ENCODE results near the gene RYR1.
"Not testable (repeated sequence)": the region's sequence is repeated elsewhere in the genome, so short reads cannot be mapped to it uniquely, and the experiment has no call there.

The RYR1 gene

DNA sequence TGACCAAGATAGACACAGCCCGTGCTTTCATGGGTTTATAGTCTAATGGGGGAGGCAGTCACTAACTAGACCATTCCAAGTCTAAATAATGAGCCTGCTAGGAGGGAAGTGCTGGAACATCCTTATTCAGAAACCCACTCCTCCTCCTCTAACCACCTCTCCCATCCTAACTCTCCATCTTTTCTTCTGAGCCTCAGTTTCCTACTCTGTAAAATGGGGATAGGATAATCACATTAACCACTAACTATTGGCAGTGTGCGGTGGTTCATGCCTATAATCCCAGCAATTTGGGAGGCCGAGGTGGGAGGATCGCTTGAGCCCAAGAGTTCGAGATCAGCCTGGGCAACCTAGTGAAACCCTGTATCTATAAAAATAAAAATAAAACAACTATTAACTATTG is 115.6 kb downstream of the RYR1 start:
- Histone ChIP-seq H2AFZ (ENCODE audit: low read depth, low read length) (no peak overlapping the region), H3K27me3 (ENCODE audit: insufficient read depth, low read length, poor library complexity) (no peaks in the 10 kb centered on the region), H3K79me2 (ENCODE audit: insufficient read depth, low read length) (no peaks in the 10 kb centered on the region), H4K20me1 (ENCODE audit: insufficient read depth, low read length) (0 out of 2 replicates have a peak, but pooled peaks cover 3% of the 10 kb centered on the region), H3K9ac (ENCODE audit: low read depth, low read length) (no peak overlapping the region), H3K36me3 (ENCODE audit: insufficient read depth, low read length) (no peaks in the 10 kb centered on the region), H3K9me3 (ENCODE audit: insufficient read depth, low read length, severe bottlenecking) (no peaks in the 10 kb centered on the region), H3K4me2 (ENCODE audit: insufficient read depth, low read length) (no peak overlapping the region), H3K4me1 (ENCODE audit: insufficient read depth, low read length) (peaks cover 5% of the 10 kb centered on the region), H3K4me3 (ENCODE audit: low read depth in 1 of 2, low read length in 2 of 2) (no peak overlapping the region), H3K27ac (ENCODE audit: low read length) (no peak overlapping the region)
- TF ChIP-seq EZH2 (IDR thresholded peaks at IDR 0.05; ENCODE audit: borderline replicate concordance, low read depth, low read length, severe bottlenecking): no peak
- TF ChIP-seq, protein P1, sequence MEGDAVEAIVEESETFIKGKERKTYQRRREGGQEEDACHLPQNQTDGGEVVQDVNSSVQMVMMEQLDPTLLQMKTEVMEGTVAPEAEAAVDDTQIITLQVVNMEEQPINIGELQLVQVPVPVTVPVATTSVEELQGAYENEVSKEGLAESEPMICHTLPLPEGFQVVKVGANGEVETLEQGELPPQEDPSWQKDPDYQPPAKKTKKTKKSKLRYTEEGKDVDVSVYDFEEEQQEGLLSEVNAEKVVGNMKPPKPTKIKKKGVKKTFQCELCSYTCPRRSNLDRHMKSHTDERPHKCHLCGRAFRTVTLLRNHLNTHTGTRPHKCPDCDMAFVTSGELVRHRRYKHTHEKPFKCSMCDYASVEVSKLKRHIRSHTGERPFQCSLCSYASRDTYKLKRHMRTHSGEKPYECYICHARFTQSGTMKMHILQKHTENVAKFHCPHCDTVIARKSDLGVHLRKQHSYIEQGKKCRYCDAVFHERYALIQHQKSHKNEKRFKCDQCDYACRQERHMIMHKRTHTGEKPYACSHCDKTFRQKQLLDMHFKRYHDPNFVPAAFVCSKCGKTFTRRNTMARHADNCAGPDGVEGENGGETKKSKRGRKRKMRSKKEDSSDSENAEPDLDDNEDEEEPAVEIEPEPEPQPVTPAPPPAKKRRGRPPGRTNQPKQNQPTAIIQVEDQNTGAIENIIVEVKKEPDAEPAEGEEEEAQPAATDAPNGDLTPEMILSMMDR (IDR thresholded peaks at IDR 0.05; ENCODE audit: borderline replicate concordance, extremely low read depth, low read length, poor library complexity, severe bottlenecking): no peak
- no peak for DNase-seq
- no peak for ATAC-seq (ENCODE audit: insufficient read depth, low read depth)

DNA sequence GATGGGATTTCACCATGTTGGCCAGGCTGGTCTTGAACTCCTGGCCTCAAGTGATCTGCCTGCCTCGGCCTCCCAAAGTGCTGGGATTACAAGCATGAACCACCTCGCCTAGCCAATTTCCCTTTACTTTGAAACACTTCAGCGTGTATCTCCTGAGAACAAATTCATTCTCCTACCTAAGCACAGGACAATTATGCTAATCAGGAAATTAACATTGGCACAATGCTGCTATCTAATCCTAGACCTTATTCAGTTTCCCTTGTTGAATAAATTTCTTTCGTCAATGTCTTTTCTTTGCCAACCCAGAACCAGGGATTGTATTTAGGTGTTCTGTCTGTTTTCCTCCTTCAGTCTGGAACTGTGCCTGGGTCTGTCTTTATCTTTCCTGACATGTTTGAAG is 116.5 kb downstream of the RYR1 start:
- no peak overlapping the region for H3K4me3 ChIP-seq (ENCODE audit: low read depth in 1 of 2, low read length in 2 of 2)
- no peak for DNase-seq
- no peak for ATAC-seq (ENCODE audit: insufficient read depth, low read depth)
- H3K4me1 ChIP-seq (ENCODE audit: insufficient read depth, low read length): no peaks in the 10 kb centered on the region
- H3K4me2 ChIP-seq (ENCODE audit: insufficient read depth, low read length): no peak overlapping the region
- 0 out of 2 replicates have a peak, but pooled peaks cover 3% of the 10 kb centered on the region for H4K20me1 ChIP-seq (ENCODE audit: insufficient read depth, low read length)
- peaks cover 4% of the 10 kb centered on the region for H3K27me3 ChIP-seq (ENCODE audit: insufficient read depth, low read length, poor library complexity)
- no peak overlapping the region for H3K9ac ChIP-seq (ENCODE audit: low read depth, low read length)
- H3K9me3 ChIP-seq (ENCODE audit: insufficient read depth, low read length, severe bottlenecking): no peaks in the 10 kb centered on the region
- no peak for TF ChIP-seq EZH2 (IDR thresholded peaks at IDR 0.05; ENCODE audit: borderline replicate concordance, low read depth, low read length, severe bottlenecking)
- TF ChIP-seq, protein P1 (IDR thresholded peaks at IDR 0.05; ENCODE audit: borderline replicate concordance, extremely low read depth, low read length, poor library complexity, severe bottlenecking): no peak
- H2AFZ ChIP-seq (ENCODE audit: low read depth, low read length): no peak overlapping the region
- no peak overlapping the region for H3K27ac ChIP-seq (ENCODE audit: low read length)
- H3K79me2 ChIP-seq (ENCODE audit: insufficient read depth, low read length): no peaks in the 10 kb centered on the region
- H3K36me3 ChIP-seq (ENCODE audit: insufficient read depth, low read length): no peaks in the 10 kb centered on the region

DNA sequence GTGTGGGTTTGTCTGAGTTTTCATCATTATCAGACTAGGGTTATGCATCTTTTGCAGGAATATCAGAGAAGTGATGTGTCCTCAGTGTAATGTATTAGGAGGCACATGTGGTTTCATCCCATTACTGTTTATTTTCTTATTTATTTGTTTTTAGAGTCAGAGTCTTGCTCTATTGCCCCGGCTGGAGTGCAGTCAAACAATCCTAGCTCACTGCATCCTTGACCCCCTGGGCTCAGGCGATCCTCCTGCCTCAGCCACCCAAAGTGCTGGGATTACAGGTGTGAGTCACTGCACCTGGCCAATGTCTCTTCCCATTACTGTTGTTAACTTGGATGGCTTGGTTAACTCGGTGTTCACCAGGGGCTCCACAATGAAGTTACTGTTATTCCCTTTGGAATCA is 116.9 kb downstream of the RYR1 start:
- ATAC-seq (ENCODE audit: insufficient read depth, low read depth) (no peak), DNase-seq (no peak)
- H3K4me3 ChIP-seq (ENCODE audit: low read depth in 1 of 2, low read length in 2 of 2): no peak overlapping the region
- H3K27ac ChIP-seq (ENCODE audit: low read length): no peak overlapping the region
- H3K4me1 ChIP-seq (ENCODE audit: insufficient read depth, low read length): no peaks in the 10 kb centered on the region
- H2AFZ ChIP-seq (ENCODE audit: low read depth, low read length): no peak overlapping the region
- H3K79me2 ChIP-seq (ENCODE audit: insufficient read depth, low read length): no peaks in the 10 kb centered on the region
- TF ChIP-seq EZH2 (IDR thresholded peaks at IDR 0.05; ENCODE audit: borderline replicate concordance, low read depth, low read length, severe bottlenecking): no peak
- TF ChIP-seq, protein P1 (IDR thresholded peaks at IDR 0.05; ENCODE audit: borderline replicate concordance, extremely low read depth, low read length, poor library complexity, severe bottlenecking): no peak
- no peaks in the 10 kb centered on the region for H3K9me3 ChIP-seq (ENCODE audit: insufficient read depth, low read length, severe bottlenecking)
- H3K36me3 ChIP-seq (ENCODE audit: insufficient read depth, low read length): no peaks in the 10 kb centered on the region
- no peak overlapping the region for H3K4me2 ChIP-seq (ENCODE audit: insufficient read depth, low read length)
- H4K20me1 ChIP-seq (ENCODE audit: insufficient read depth, low read length): 0 out of 2 replicates have a peak, but pooled peaks cover 3% of the 10 kb centered on the region
- H3K9ac ChIP-seq (ENCODE audit: low read depth, low read length): no peak overlapping the region
- H3K27me3 ChIP-seq (ENCODE audit: insufficient read depth, low read length, poor library complexity): peaks cover 6% of the 10 kb centered on the region

DNA sequence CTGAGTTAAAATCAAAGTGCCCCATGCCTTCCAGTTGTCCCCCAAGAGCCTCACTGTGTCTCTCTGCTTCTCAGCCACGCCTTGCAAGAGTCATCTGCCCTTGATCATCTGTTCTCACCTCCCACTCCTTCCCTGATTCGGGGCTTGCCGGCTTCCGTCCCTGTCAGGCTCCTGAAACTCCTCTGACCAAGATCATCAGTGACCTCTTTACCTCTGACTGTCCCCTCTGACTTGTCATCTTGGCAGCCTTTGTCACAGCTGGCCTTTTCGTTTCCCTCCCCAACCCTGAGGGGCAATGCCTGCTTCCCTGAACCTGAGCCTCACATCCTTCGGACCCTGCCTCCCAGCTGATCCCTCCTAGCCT is 117.9 kb downstream of the RYR1 start:
- H2AFZ ChIP-seq (ENCODE audit: low read depth, low read length): no peak overlapping the region
- H4K20me1 ChIP-seq (ENCODE audit: insufficient read depth, low read length): 0 out of 2 replicates have a peak, but pooled peaks cover 3% of the 10 kb centered on the region
- no peak overlapping the region for H3K9ac ChIP-seq (ENCODE audit: low read depth, low read length)

DNA sequence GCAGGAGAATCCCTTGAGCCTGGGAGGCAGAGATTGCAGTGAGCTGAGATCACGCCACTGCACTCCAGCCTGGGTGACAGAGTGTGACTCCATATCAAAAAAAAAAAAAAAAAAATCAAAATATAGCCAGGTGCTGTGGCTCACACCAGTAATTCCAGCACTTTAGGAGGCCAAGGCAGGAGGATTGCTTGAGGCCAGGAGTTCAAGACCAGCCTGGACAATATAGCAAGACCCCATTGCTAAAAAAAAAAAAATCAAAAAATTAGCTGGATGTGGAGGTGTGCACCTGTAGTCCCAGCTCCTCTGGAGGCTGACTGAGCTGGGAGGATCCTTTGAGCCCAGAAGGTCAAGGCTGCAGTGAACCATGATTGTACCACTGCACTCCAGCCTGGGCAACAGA is 119.7 kb downstream of the RYR1 start:
- H3K4me1 ChIP-seq (ENCODE audit: insufficient read depth, low read length); H3K36me3 ChIP-seq (ENCODE audit: insufficient read depth, low read length); H3K27ac ChIP-seq (ENCODE audit: low read length): not testable (repeated sequence)

More for the DNA sequence above, 117.9 kb downstream of the RYR1 start:
- Histone ChIP-seq H3K4me3 (ENCODE audit: low read depth in 1 of 2, low read length in 2 of 2) (no peak overlapping the region), H3K79me2 (ENCODE audit: insufficient read depth, low read length) (no peaks in the 10 kb centered on the region), H3K9me3 (ENCODE audit: insufficient read depth, low read length, severe bottlenecking) (no peaks in the 10 kb centered on the region), H3K4me2 (ENCODE audit: insufficient read depth, low read length) (no peak overlapping the region), H3K27ac (ENCODE audit: low read length) (no peak overlapping the region), H3K27me3 (ENCODE audit: insufficient read depth, low read length, poor library complexity) (peaks cover 6% of the 10 kb centered on the region), H3K36me3 (ENCODE audit: insufficient read depth, low read length) (no peaks in the 10 kb centered on the region), H3K4me1 (ENCODE audit: insufficient read depth, low read length) (no peaks in the 10 kb centered on the region)
- no peak for TF ChIP-seq EZH2 (IDR thresholded peaks at IDR 0.05; ENCODE audit: borderline replicate concordance, low read depth, low read length, severe bottlenecking)
- TF ChIP-seq, protein P1 (IDR thresholded peaks at IDR 0.05; ENCODE audit: borderline replicate concordance, extremely low read depth, low read length, poor library complexity, severe bottlenecking): no peak
- no peak for ATAC-seq (ENCODE audit: insufficient read depth, low read depth)
- no peak for DNase-seq

More for the DNA sequence above, 119.7 kb downstream of the RYR1 start:
- not testable (repeated sequence) for H3K9ac ChIP-seq (ENCODE audit: low read depth, low read length); DNase-seq; H3K79me2 ChIP-seq (ENCODE audit: insufficient read depth, low read length); H2AFZ ChIP-seq (ENCODE audit: low read depth, low read length); H4K20me1 ChIP-seq (ENCODE audit: insufficient read depth, low read length); H3K9me3 ChIP-seq (ENCODE audit: insufficient read depth, low read length, severe bottlenecking); H3K27me3 ChIP-seq (ENCODE audit: insufficient read depth, low read length, poor library complexity); H3K4me3 ChIP-seq (ENCODE audit: low read depth in 1 of 2, low read length in 2 of 2); H3K4me2 ChIP-seq (ENCODE audit: insufficient read depth, low read length); ATAC-seq (ENCODE audit: insufficient read depth, low read depth)

Data from DND-41 (cell line).